Camera-type eye (tissue), 1 donor: ENCODE data around the gene OR14K1. TPM values are rescaled to one million over a fixed set of nuclear protein-coding genes. Genes with fewer than 3 reads are reported as not detected.

Experiments
- total RNA-seq: library from RNA; depleted of rRNA; stranded (reverse); fragments of >200 nt; gene quantifications from one replicate; pipeline ENCODE4 v1.2.3, GENCODE V29; 2014

OR14K1 gene
- total RNA-seq, result not detected

GRCh38 chr1:247738315-247738714 is at the start of gene OR14K1:
Gene OR14K1, plus strand, starts transcription at chr1:247738615. Its CDS starts 0 bp downstream, at chr1:247738615.

GRCh38 chr1:247716546-247716945 is 21.9 kb upstream of the OR14K1 start, which contains the start of gene OR6F1:
Gene OR6F1, minus strand, starts transcription at chr1:247716646. Its CDS starts 3,891 bp downstream, at chr1:247712755.

GRCh38 chr1:247748041-247748440 is 9.6 kb downstream of the OR14K1 start, which contains the start of gene OR14A2:
Gene OR14A2, minus strand, starts transcription at chr1:247748141.

GRCh38 chr1:247760456-247760855 is 22.0 kb downstream of the OR14K1 start, which contains the start of gene OR1C1:
Gene OR1C1, minus strand, starts transcription at chr1:247760556. Its CDS starts 2,150 bp downstream, at chr1:247758406.

Other genes with a start within 250 kb of the OR14K1 start
- not detected for gene OR2C3, start 202.2 kb upstream of the OR14K1 start, total RNA-seq
- 0.82 TPM for gene GCSAML, start 189.5 kb upstream of the OR14K1 start, total RNA-seq
- not detected for gene OR2G2, start 150.3 kb upstream of the OR14K1 start, total RNA-seq
- gene OR2G3, start 133.0 kb upstream of the OR14K1 start, total RNA-seq, result not detected
- gene OR13G1, start 58.9 kb upstream of the OR14K1 start, total RNA-seq, result not detected
- not detected for gene OR6F1, start 22.0 kb upstream of the OR14K1 start, total RNA-seq
- gene OR14A2, start 9.5 kb downstream of the OR14K1 start, total RNA-seq, result not detected
- gene OR1C1, start 21.9 kb downstream of the OR14K1 start, total RNA-seq, result not detected
- gene OR14A16, start 85.5 kb downstream of the OR14K1 start, total RNA-seq, result not detected
- not detected for gene OR11L1, start 103.3 kb downstream of the OR14K1 start, total RNA-seq
- gene TRIM58, start 118.6 kb downstream of the OR14K1 start, total RNA-seq, result 7.0 TPM
- 0.44 TPM for gene OR2W3, start 157.0 kb downstream of the OR14K1 start, total RNA-seq
- gene OR2T8, start 181.6 kb downstream of the OR14K1 start, total RNA-seq, result not detected
- not detected for gene OR2AJ1, start 186.3 kb downstream of the OR14K1 start, total RNA-seq
- not detected for gene OR2L8, start 210.2 kb downstream of the OR14K1 start, total RNA-seq
- not detected for gene OR2AK2, start 226.6 kb downstream of the OR14K1 start, total RNA-seq